Neuronal stem cell (in vitro differentiated cells): Measurements from ENCODE around the gene SLC50A1.

Experiments used
- DNase-seq: peaks from one replicate; pipeline ENCODE4 v3.0.0-alpha.2; 2013; ENCODE audit warnings: low spot score
- H2AFZ ChIP-seq: one replicate; pipeline ENCODE4 v1.6.1; 2013; ENCODE audit warnings: mild to moderate bottlenecking, low read length, inconsistent platforms
- H2AK5ac ChIP-seq: 2 replicates; pipeline ENCODE4 v1.6.1; 2013; ENCODE audit warnings: low read depth, mild to moderate bottlenecking, inconsistent platforms, low read length, moderate library complexity, mixed read lengths
- H2BK120ac ChIP-seq: 2 replicates; pipeline ENCODE4 v1.6.1; 2013; ENCODE audit warnings: low read depth, mild to moderate bottlenecking, inconsistent platforms, low read length, moderate library complexity, mixed read lengths
- H2BK12ac ChIP-seq: one replicate; pipeline ENCODE4 v1.6.1; 2013; ENCODE audit warnings: low read length, inconsistent platforms
- H2BK15ac ChIP-seq: 2 replicates; pipeline ENCODE4 v1.6.1; 2013; ENCODE audit warnings: mild to moderate bottlenecking, low read length, inconsistent platforms, mixed read lengths
- H2BK5ac ChIP-seq: one replicate; pipeline ENCODE4 v1.6.1; 2013; ENCODE audit warnings: inconsistent platforms, mild to moderate bottlenecking, low read length, moderate library complexity
- H3K14ac ChIP-seq: one replicate; pipeline ENCODE4 v1.6.1; 2013; ENCODE audit warnings: low read length, inconsistent platforms
- H3K18ac ChIP-seq: 2 replicates; pipeline ENCODE4 v1.6.1; 2013; ENCODE audit warnings: low read length, inconsistent platforms
- H3K23ac ChIP-seq: 2 replicates; pipeline ENCODE4 v1.6.1; 2013; ENCODE audit warnings: low read depth, mild to moderate bottlenecking, mixed read lengths, low read length, inconsistent platforms; ENCODE audit not compliant: poor library complexity
- H3K27ac ChIP-seq: replicated peaks from 3 replicates; pipeline ENCODE4 v1.5.1; 2013; ENCODE audit warnings: low read length, inconsistent platforms
- H3K27me3 ChIP-seq, 3 experiments: 2 replicates each; pipeline ENCODE4 v1.6.1; 2013; ENCODE audit warnings: low read length in 3 of 3, mild to moderate bottlenecking in 2 of 3, inconsistent platforms in 1 of 3, low read depth in 1 of 3, mixed read lengths in 1 of 3, moderate library complexity in 1 of 3; ENCODE audit not compliant: control insufficient read depth in 3 of 3, insufficient read depth in 3 of 3
- H3K36me3 ChIP-seq, 2 donors: replicated peaks in 1 of 2; 2 replicates each; pipeline ENCODE4 v1.6.1; 2013; ENCODE audit warnings: low read length in 2 of 2; ENCODE audit not compliant: control insufficient read depth in 2 of 2, insufficient read depth in 2 of 2
- H3K4ac ChIP-seq: 2 replicates; pipeline ENCODE4 v1.6.1; 2013; ENCODE audit warnings: inconsistent platforms, mild to moderate bottlenecking, low read length, moderate library complexity
- H3K4me1 ChIP-seq, 2 donors: 1 replicate in 1 of 2; 2 replicates in 1 of 2; pipeline ENCODE4 v1.6.1; 2013; ENCODE audit warnings: low read length in 2 of 2, low read depth in 1 of 2; ENCODE audit not compliant: control insufficient read depth in 2 of 2, insufficient read depth in 1 of 2
- H3K4me2 ChIP-seq: one replicate; pipeline ENCODE4 v1.6.1; 2013; ENCODE audit warnings: mild to moderate bottlenecking, low read length, inconsistent platforms; ENCODE audit not compliant: insufficient read depth, poor library complexity, severe bottlenecking
- H3K4me3 ChIP-seq, 2 donors: 2 replicates each; pipeline ENCODE4 v1.5.1; 2013; ENCODE audit warnings: low read length in 2 of 2, mild to moderate bottlenecking in 2 of 2, inconsistent platforms in 1 of 2, moderate library complexity in 1 of 2
- H3K79me1 ChIP-seq: one replicate; pipeline ENCODE4 v1.6.1; 2013; ENCODE audit warnings: low read depth, mild to moderate bottlenecking, inconsistent platforms, low read length, moderate library complexity
- H3K9ac ChIP-seq: one replicate; pipeline ENCODE4 v1.6.1; 2013; ENCODE audit warnings: mild to moderate bottlenecking, low read depth, low read length, inconsistent platforms; ENCODE audit not compliant: poor library complexity
- H3K9me3 ChIP-seq, 2 donors: replicated peaks in 1 of 2; 2 replicates each; pipeline versions ENCODE3 to v1.6.1; 2013; ENCODE audit warnings: low read length in 2 of 2, mild to moderate bottlenecking in 2 of 2, inconsistent platforms in 1 of 2, low read depth in 1 of 2, mixed read lengths in 1 of 2, moderate library complexity in 1 of 2; ENCODE audit not compliant: control insufficient read depth in 2 of 2, insufficient read depth in 1 of 2
- H4K8ac ChIP-seq: one replicate; pipeline ENCODE4 v1.6.1; 2013; ENCODE audit warnings: low read depth, mild to moderate bottlenecking, inconsistent platforms, low read length, moderate library complexity
- H4K91ac ChIP-seq: one replicate; pipeline ENCODE4 v1.6.1; 2013; ENCODE audit warnings: low read length, low read depth, mild to moderate bottlenecking, inconsistent platforms; ENCODE audit not compliant: poor library complexity
- WGBS, 2 donors: extraction: QIAGEN DNeasy Blood & Tissue Kit; methylation state at CpG; one replicate each; pipeline ENCODE4 v1.1.7; 2013; ENCODE audit warnings: missing lambda C conversion rate in 2 of 2, mixed read lengths in 1 of 2; ENCODE audit not compliant: insufficient read length in 2 of 2, insufficient replicate concordance in 1 of 2; ENCODE audit errors: extremely low coverage in 2 of 2; 5-methylcytosine and 5-hydroxymethylcytosine counted together

The SLC50A1 gene

DNA sequence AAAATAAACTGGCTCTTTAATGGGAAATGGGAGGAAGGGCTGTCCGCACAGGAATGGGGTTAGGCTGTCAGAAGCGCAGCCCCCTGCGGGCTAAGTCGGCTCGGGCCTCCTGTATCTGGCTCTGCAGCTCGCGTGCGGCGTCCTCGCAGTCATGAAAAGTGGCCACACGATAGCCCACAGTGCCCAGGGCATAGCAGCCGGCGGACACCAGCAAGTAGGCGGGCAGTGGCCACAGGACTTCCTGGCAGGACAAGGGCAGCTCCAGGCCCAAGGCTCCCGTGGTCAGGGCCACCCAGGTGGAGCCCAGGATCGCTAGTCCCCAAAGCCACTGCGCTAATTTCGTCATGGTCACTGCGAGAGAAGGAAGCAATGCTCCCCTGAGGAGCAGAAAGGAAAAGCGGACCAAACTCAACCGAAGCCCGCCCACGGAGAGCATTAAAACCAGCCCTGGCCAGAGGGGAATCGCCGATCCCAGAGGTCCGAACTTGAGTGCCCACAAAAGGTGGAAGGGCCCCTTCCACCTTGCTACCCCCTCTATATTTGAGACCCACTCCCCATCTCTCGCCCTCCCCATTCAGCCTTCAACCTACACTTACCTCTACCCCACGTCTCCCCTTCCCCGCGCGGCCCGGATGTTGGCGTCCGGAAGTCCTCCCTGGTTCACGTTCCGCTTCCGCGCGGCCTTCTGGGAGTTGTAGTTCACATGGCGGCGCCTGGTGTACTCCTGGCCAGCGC is 4.4 kb downstream of the SLC50A1 start, which contains the start of gene DPM3:
TSS of gene DPM3 (minus strand) at position 637 of the 735 bp plus-strand sequence. CDS start at position 346, 291 bp downstream.
- Histone ChIP-seq H3K27ac (peak within 1 kb of the TSS; percentile 29), H3K4me2 (peak within 1 kb of the TSS; percentile 100), H3K9me3 (no peaks in the 10 kb centered on the region), H2AK5ac (peak within 1 kb of the TSS; percentile 86), H2BK15ac (peak within 1 kb of the TSS; percentile 97), H3K36me3 (peaks cover 7 to 17% of the 10 kb centered on the region in 2 donors), H4K8ac (no peak within 1 kb of the TSS), H2AFZ (peak within 1 kb of the TSS; percentile 93), H2BK12ac (no peak within 1 kb of the TSS), H2BK5ac (peak within 1 kb of the TSS; percentile 19), H3K4me1 (peaks cover 4 to 8% of the 10 kb centered on the region in 2 donors), H3K4me3 (peak within 1 kb of the TSS; percentile 89 to 91), H4K91ac (no peak within 1 kb of the TSS), H3K9ac (peak within 1 kb of the TSS; percentile 96), H3K14ac (no peak within 1 kb of the TSS), H3K27me3 (peaks cover 0 to 3% (median 0%) of the 10 kb centered on the region in 3 experiments), H3K4ac (no peak within 1 kb of the TSS), H2BK120ac (no peak within 1 kb of the TSS), H3K23ac (peak within 1 kb of the TSS; percentile 95), H3K79me1 (peaks cover 4% of the 10 kb centered on the region), H3K18ac (peak within 1 kb of the TSS; percentile 88)
- peak; percentile 75 for DNase-seq
- WGBS, 2 donors = no CpG with 5 or more reads among the region's 42 CpGs

DNA sequence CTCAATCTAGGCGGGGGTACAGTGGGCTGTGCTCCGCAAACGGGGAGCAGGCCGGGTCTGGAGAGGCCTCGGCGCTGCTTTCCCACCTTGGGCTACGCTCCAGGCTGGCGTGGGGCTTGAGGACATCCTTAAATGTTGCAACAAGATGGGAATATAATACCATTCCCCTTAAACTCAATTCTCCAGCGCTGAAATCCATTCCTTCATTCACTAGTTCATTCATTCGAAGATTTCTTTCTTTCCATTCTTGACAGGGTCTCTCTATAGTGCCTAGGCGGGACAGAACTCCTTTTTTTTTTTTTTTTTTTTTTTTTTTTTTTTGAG is 4.9 kb downstream of the SLC50A1 start:
- Histone ChIP-seq H3K4me3 (peak overlapping the region; percentile 89 to 91), H3K14ac (no peak overlapping the region), H3K4me2 (peak overlapping the region; percentile 100), H3K4ac (no peak overlapping the region), H4K91ac (no peak overlapping the region), H2BK12ac (no peak overlapping the region), H2BK5ac (peak overlapping the region; percentile 19), H2AK5ac (no peak overlapping the region), H3K4me1 (peaks cover 4 to 8% of the 10 kb centered on the region in 2 donors), H3K36me3 (peaks cover 7 to 17% of the 10 kb centered on the region in 2 donors), H3K27me3 (peaks cover 0 to 3% (median 0%) of the 10 kb centered on the region in 3 experiments), H2BK120ac (no peak overlapping the region), H3K27ac (no peak overlapping the region), H4K8ac (no peak overlapping the region), H3K23ac (peak overlapping the region; percentile 95), H2BK15ac (no peak overlapping the region), H2AFZ (peak overlapping the region; percentile 93), H3K18ac (peak overlapping the region; percentile 73), H3K9ac (no peak overlapping the region), H3K9me3 (no peaks in the 10 kb centered on the region), H3K79me1 (peaks cover 4% of the 10 kb centered on the region)
- no peak for DNase-seq
- WGBS, 2 donors = no CpG with 5 or more reads among the region's 11 CpGs

DNA sequence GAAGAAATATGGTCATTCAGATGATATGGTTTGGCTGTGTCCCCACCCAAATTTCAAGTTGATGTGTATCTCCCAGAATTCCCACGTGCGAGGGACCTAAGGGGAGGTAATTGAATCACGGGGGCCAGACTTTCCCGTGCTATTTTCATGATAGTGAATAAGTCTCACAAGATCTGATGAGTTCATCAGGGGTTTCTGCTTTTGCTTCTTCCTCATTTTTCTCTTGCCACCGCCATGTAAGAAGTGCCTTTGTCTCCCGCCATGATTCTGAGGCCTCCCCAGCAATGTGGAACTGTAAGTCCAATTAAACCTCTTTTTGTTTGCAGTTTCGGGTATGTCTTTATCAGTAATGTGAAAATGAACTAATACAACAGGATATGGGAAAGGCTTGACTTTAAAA is 6.1 kb downstream of the SLC50A1 start:
- Histone ChIP-seq H3K18ac (no peak overlapping the region), H3K4me3 (no peak overlapping the region), H3K4ac (no peak overlapping the region), H3K4me2 (no peak overlapping the region), H3K9me3 (no peaks in the 10 kb centered on the region), H2AK5ac (no peak overlapping the region), H3K23ac (no peak overlapping the region), H3K27ac (no peak overlapping the region), H3K4me1 (peaks cover 3 to 7% of the 10 kb centered on the region in 2 donors), H2BK5ac (no peak overlapping the region), H3K36me3 (peaks cover 7 to 17% of the 10 kb centered on the region in 2 donors), H2BK120ac (no peak overlapping the region), H4K91ac (no peak overlapping the region), H3K79me1 (peaks cover 4% of the 10 kb centered on the region), H2BK12ac (no peak overlapping the region), H3K9ac (no peak overlapping the region), H2AFZ (peak overlapping the region; percentile 47), H4K8ac (no peak overlapping the region), H3K27me3 (peaks cover 0 to 3% (median 0%) of the 10 kb centered on the region in 3 experiments), H3K14ac (no peak overlapping the region), H2BK15ac (no peak overlapping the region)
- no CpG with 5 or more reads among the region's 7 CpGs for WGBS, 2 donors
- DNase-seq = no peak

DNA sequence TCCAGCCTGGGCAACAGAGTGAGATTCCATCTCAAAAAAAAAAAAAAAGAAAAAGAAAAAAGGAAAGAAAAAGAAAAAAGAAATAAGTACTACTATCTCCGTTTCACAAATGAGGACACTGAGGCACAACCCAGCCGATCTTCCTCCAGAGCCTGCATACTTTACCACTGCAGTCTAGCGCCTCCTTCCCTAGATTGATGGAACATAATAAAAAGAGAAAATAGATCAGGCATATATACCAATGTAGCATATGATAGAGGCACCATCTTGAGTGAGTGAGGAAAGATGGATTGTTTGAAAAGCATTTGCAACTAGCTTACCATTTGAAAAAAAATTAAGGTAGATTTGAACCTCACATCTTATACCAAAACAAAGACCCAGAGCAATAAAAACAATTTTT is 9.8 kb downstream of the SLC50A1 start:
- Histone ChIP-seq H3K79me1 (no peaks in the 10 kb centered on the region), H3K36me3 (no peaks in the 10 kb centered on the region), H4K8ac (no peak overlapping the region), H3K9me3 (no peaks in the 10 kb centered on the region), H2BK120ac (no peak overlapping the region), H3K4ac (no peak overlapping the region), H3K4me1 (peaks cover 0 to 1% of the 10 kb centered on the region in 2 donors), H3K27ac (no peak overlapping the region), H3K4me3 (no peak overlapping the region), H3K27me3 (peaks cover 0 to 3% (median 0%) of the 10 kb centered on the region in 3 experiments), H3K18ac (no peak overlapping the region), H3K14ac (no peak overlapping the region), H3K23ac (no peak overlapping the region), H2BK12ac (no peak overlapping the region), H4K91ac (no peak overlapping the region), H3K4me2 (no peak overlapping the region), H3K9ac (no peak overlapping the region), H2AFZ (no peak overlapping the region), H2AK5ac (no peak overlapping the region), H2BK15ac (no peak overlapping the region), H2BK5ac (no peak overlapping the region)
- DNase-seq = no peak
- no CpG with 5 or more reads among the region's 3 CpGs for WGBS, 2 donors
